ENCODE results near the gene FALEC.
"Not testable (repeated sequence)": the region's sequence is repeated elsewhere in the genome, so short reads cannot be mapped to it uniquely, and the experiment has no call there.

DNA sequence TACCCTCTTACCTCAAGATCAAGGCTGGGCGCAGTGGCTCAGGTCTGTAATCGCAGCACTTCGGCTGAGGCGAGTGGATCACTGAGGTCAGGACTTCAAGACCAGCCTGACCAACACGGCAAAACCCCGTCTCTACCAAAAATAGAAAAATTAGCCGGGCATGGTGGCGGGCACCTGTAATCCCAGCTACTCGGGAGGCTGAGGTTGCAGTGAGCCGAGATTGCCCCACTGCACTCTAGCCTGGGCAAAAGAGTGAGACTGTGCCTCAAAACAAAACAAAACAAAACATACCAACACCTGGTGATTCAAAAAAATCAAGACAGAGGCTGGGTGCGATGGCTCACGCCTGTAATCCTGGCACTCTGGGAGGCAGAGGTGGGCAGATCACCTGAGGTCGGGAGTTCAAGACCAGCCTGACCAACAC lies 58.1 kb downstream of the FALEC start:
- TF ChIP-seq LCOR (CRISPR knock-in tag; IDR thresholded peaks at IDR 0.05); CREB5 (CRISPR knock-in tag; IDR thresholded peaks at IDR 0.05); ATF7 (IDR thresholded peaks at IDR 0.05); ZNF407 (IDR thresholded peaks at IDR 0.05; ENCODE audit: low read depth); ZNF609 (CRISPR knock-in tag; IDR thresholded peaks at IDR 0.05; ENCODE audit: borderline replicate concordance); CTCF (IDR thresholded peaks at IDR 0.05 in 2 of 3, conservative IDR thresholded peaks at IDR 0.05 in 1 of 3; ENCODE audit: insufficient read depth in 2 of 3, low read depth in 1 of 3, low read length in 3 of 3); NR1H2 (CRISPR knock-in tag; IDR thresholded peaks at IDR 0.05); NBN (IDR thresholded peaks at IDR 0.05; ENCODE audit: low read depth); PYGO2 (tag; IDR thresholded peaks at IDR 0.05); GABPA (tag; conservative IDR thresholded peaks at IDR 0.05; ENCODE audit: low read depth); SREBF2 (CRISPR knock-in tag; IDR thresholded peaks at IDR 0.05); CBFB (CRISPR knock-in tag; IDR thresholded peaks at IDR 0.05): not testable (repeated sequence)
- TF ChIP-seq TAF1 (IDR thresholded peaks at IDR 0.05; ENCODE audit: control insufficient read depth, extremely low read depth, insufficient read depth, low read length, severe bottlenecking): peak; percentile 10

Data from K562 (cell line).